Aorta (tissue), 5 donors: ENCODE measurements around the gene GYPB. TPM values are rescaled to one million over a fixed set of nuclear protein-coding genes. Genes with fewer than 3 reads are reported as not detected.
"Not testable (repeated sequence)": the region's sequence is repeated elsewhere in the genome, so short reads cannot be mapped to it uniquely, and the experiment has no call there.

ENCODE experiments used
- ATAC-seq: fragments of 200-7000 bp; cut with Tn5 transposase; one replicate; pipeline ENCODE4 v1.9.1; 2022; ENCODE audit warnings: moderate library complexity; ENCODE audit not compliant: low FRiP score
- DNase-seq, 2 donors: peaks; one replicate each; pipeline ENCODE4 v3.0.0-alpha.2; 2020
- H3K27ac ChIP-seq, 2 donors: one replicate each; pipeline ENCODE4 v1.5.1; 2013; ENCODE audit warnings: low read length in 2 of 2, mild to moderate bottlenecking in 2 of 2, moderate library complexity in 2 of 2, control low read depth in 1 of 2, inconsistent platforms in 1 of 2, low read depth in 1 of 2
- H3K27me3 ChIP-seq, 2 donors: one replicate each; pipeline ENCODE4 v1.6.1; 2013; ENCODE audit warnings: control low read depth in 1 of 2, low read length in 1 of 2, mild to moderate bottlenecking in 1 of 2, moderate library complexity in 1 of 2; ENCODE audit not compliant: insufficient read depth in 2 of 2, control insufficient read depth in 1 of 2
- H3K36me3 ChIP-seq, 2 donors: one replicate each; pipeline ENCODE4 v1.6.1; 2013; ENCODE audit warnings: control low read depth in 1 of 2, low read length in 1 of 2, mild to moderate bottlenecking in 1 of 2; ENCODE audit not compliant: insufficient read depth in 2 of 2, control insufficient read depth in 1 of 2
- H3K4me1 ChIP-seq, 2 donors: one replicate each; pipeline ENCODE4 v1.6.1; 2013; ENCODE audit warnings: low read length in 2 of 2, control low read depth in 1 of 2, mild to moderate bottlenecking in 1 of 2, moderate library complexity in 1 of 2; ENCODE audit not compliant: insufficient read depth in 2 of 2, control insufficient read depth in 1 of 2
- H3K4me3 ChIP-seq, 2 donors: one replicate each; pipeline ENCODE4 v1.5.1; 2013; ENCODE audit warnings: low read length in 2 of 2, control low read depth in 1 of 2, mild to moderate bottlenecking in 1 of 2
- H3K9me3 ChIP-seq: one replicate; pipeline ENCODE4 v1.6.1; 2013; ENCODE audit warnings: mild to moderate bottlenecking, low read length; ENCODE audit not compliant: control insufficient read depth
- WGBS, 2 donors: extraction: QIAGEN DNeasy Blood & Tissue Kit; methylation state at CpG; one replicate each; pipeline ENCODE4 v1.1.7; 2013; 5-methylcytosine and 5-hydroxymethylcytosine counted together
- intact Hi-C, 2 donors: fragments of 100-400 bp; cut with DNase I; formaldehyde crosslinking; loops; one replicate each; pipeline versions ENCODE4 v1.14.2 to v1.15.0; 2022
- polyA plus RNA-seq, 2 donors: library from polyadenylated mRNA; stranded (reverse); fragments of 200-250 nt; gene quantifications; one replicate each; pipeline ENCODE4 v1.2.3, GENCODE V29; 2013
- total RNA-seq, 2 donors: library from RNA; stranded (reverse); fragmentation: NEBNext Ultra II Directional; extraction: Animal tissue kit (Norgen Biotek cat#: 25700); gene quantifications; one replicate each; pipeline ENCODE4 v1.2.1, GENCODE V29; 2021
- donor health status: healthy with polysubstance abuse.
- donor health status: Bipolar disorder and iron deficiency.
- donor health status: DM: no; HTN: no; CAD: no.
- donor health status: DM: no; HTN: no; CAD: no.
- donor health status: DM: yes; HTN: yes; CAD: no.

The GYPB gene
- total and polyA plus RNA-seq, 4 donors: 1.5 TPM; not detected in 3

- H3K36me3 ChIP-seq, H3K27ac ChIP-seq, intact Hi-C loops, H3K27me3 ChIP-seq, H3K4me3 ChIP-seq, H3K9me3 ChIP-seq, DNase-seq, ATAC-seq, H3K4me1 ChIP-seq: not testable (repeated sequence)
These were observed 25.8 kb upstream of the GYPB start for GRCh38 chr4:144044936-144045335.

- H3K36me3 ChIP-seq, H3K27ac ChIP-seq, H3K4me1 ChIP-seq, H3K4me3 ChIP-seq, DNase-seq, intact Hi-C loops, ATAC-seq, H3K9me3 ChIP-seq, H3K27me3 ChIP-seq: not testable (repeated sequence)
- 38 to 62% methylated on average over 1 of the region's 1 CpG for WGBS, 2 donors
These were observed 13.4 kb upstream of the GYPB start for GRCh38 chr4:144032580-144032979.

- H3K27ac ChIP-seq, ATAC-seq, H3K9me3 ChIP-seq, H3K4me1 ChIP-seq, intact Hi-C loops, DNase-seq, H3K27me3 ChIP-seq, H3K36me3 ChIP-seq, H3K4me3 ChIP-seq: not testable (repeated sequence)
- WGBS, 2 donors: 67 to 71% methylated on average over 4 of the region's 4 CpGs
These were observed 12.7 kb upstream of the GYPB start for GRCh38 chr4:144031875-144032274.

GRCh38 chr4:144031369-144031768 is 12.2 kb upstream of the GYPB start:
- intact Hi-C loops, H3K4me3 ChIP-seq, H3K9me3 ChIP-seq, H3K4me1 ChIP-seq, H3K36me3 ChIP-seq, ATAC-seq, DNase-seq, H3K27ac ChIP-seq, H3K27me3 ChIP-seq: not testable (repeated sequence)
- WGBS, 2 donors: 33 to 44% methylated on average over 3 of the region's 3 CpGs

DNA sequence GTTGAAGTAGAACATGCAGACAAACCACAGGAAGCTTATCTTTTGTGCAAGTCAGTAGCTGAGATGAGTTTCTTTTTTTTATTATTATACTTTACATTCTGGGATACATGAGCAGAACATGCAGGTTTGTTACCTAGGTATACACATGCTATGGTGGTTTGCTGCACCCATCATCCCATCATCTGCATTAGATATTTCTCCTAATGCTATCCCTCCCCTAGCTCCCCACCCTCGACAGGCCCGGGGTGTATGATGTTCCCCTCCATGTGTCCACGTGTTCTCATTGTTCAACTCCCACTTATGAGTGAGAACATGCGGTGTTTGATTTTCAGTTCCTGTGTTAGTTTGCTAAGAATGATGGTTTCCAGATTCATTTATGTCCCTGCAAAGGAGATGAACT is 11.5 kb upstream of the GYPB start:
- intact Hi-C loops, H3K4me3 ChIP-seq, H3K27me3 ChIP-seq, H3K4me1 ChIP-seq, H3K27ac ChIP-seq, DNase-seq, ATAC-seq, H3K36me3 ChIP-seq, H3K9me3 ChIP-seq: not testable (repeated sequence)
- WGBS, 2 donors: 60 to 67% methylated on average over 4 of the region's 4 CpGs

DNA sequence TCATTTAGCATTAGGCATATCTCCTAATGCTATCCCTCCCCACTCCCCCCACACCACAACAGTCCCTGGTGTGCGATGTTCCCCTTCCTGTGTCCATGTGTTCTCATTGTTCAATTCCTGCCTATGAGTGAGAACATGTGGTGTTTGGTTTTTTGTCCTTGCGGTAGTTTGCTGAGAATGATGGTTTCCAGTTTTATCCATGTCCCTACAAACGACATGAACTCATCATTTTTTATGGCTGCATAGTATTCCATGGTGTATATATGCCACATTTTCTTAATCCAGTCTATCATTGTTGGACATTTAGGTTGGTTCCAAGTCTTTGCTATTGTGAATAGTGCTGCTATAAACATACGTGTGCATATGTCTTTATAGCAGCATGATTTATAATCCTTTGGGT is 7.5 kb upstream of the GYPB start:
- H3K36me3 ChIP-seq, DNase-seq, intact Hi-C loops, ATAC-seq, H3K27me3 ChIP-seq, H3K9me3 ChIP-seq, H3K4me1 ChIP-seq, H3K27ac ChIP-seq, H3K4me3 ChIP-seq: not testable (repeated sequence)
- WGBS, 2 donors: 78 to 81% methylated on average over 4 of the region's 4 CpGs

DNA sequence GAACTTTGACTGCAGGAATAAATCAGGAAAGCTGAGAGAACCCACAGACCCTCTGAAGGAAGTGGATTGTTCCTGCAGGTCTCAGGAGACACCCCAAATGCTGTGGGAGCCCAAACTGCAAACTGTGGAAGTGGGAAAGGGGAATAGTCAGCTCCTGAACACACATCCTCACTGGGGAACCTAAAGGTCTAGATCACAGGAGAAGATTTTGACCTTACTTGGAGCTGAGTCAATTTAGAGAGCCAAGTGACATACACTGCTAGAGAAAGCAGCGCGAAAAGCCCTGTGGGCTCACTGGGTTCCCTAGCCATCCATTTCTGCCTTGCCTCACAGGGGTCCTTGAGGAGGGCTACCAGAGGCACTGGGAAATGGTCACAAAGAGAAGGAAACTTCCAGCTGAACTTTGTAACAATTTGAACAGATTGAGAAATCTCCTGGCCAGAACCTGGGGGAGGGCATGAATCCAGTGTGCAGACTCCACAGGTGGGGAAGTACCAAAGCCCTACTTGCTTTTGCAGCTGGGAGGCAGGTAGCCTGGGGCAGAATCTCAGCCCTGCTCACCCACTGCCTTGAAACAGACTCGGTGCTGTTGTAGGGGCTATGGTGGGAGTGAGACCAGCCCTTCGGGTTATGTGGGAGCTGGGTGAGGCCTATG is 5.3 kb upstream of the GYPB start:
- H3K4me1 ChIP-seq, H3K27ac ChIP-seq, H3K27me3 ChIP-seq, intact Hi-C loops, H3K4me3 ChIP-seq, DNase-seq, ATAC-seq, H3K9me3 ChIP-seq, H3K36me3 ChIP-seq: not testable (repeated sequence)
- 66 to 71% methylated on average over 4 of the region's 4 CpGs for WGBS, 2 donors

- H3K4me1 ChIP-seq, DNase-seq, H3K27ac ChIP-seq, H3K27me3 ChIP-seq, ATAC-seq, H3K9me3 ChIP-seq, H3K36me3 ChIP-seq, intact Hi-C loops, H3K4me3 ChIP-seq: not testable (repeated sequence)
- 24 to 28% methylated on average over 2 of the region's 3 CpGs for WGBS, 2 donors
These were observed 3.7 kb upstream of the GYPB start for GRCh38 chr4:144022772-144023400.

GRCh38 chr4:144021336-144021990 is 2.3 kb upstream of the GYPB start:
- intact Hi-C loops, H3K9me3 ChIP-seq, H3K36me3 ChIP-seq, H3K27me3 ChIP-seq, DNase-seq, H3K4me1 ChIP-seq, H3K27ac ChIP-seq, H3K4me3 ChIP-seq: not testable (repeated sequence)
- WGBS, 2 donors: 25 to 33% methylated on average over 3 to 4 of the region's 4 CpGs
- peak; percentile 58 for ATAC-seq
